GM21367 (cell line): ENCODE measurements around the gene NDST1.

Experiments
- ATAC-seq: cut with Tn5 transposase; IDR thresholded peaks from one replicate; pipeline ENCODE4 v1.9.1; 2021; ENCODE audit not compliant: unreplicated experiment

The NDST1 gene

DNA sequence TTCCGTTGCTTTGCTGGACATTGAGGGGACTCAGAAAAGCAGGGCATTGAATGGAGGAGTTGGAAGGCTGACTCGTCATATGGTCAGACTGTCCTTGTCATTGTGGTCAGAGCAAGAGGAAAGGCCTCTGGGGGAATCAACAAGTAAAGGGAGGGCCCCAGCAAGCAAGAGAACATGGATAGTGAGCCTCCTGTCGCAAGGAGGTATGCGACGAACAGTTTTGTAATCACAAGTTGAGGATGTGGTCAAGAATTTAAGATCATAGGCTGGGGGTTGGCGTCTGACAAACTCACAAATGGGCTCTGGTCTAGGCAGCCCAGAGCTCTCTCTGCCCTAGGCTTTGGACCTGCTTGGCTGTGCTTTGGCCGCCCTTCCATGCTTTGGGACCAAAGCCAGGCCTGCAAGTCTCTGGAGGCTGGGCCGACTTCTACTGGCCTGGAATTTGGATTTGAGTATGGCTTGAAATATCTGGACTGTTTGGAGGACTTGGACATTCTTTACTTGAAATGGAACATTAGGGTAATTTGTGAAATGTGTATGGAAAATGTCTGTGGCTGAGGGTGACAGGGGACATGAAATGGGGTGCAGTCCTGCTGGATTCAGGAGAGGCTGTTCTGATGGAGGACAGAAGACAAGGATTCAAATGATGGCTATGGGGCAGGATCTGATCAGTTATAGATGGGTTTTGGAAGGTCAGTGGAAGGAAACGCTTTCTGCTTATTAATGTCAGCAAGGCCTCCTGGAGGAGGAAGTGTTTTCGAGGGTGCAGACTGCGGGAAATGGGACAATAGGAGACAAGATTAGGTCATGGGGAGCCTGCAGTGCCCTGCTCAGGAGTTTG, 19.2 kb upstream of the NDST1 start:
- ATAC-seq = no peak

DNA sequence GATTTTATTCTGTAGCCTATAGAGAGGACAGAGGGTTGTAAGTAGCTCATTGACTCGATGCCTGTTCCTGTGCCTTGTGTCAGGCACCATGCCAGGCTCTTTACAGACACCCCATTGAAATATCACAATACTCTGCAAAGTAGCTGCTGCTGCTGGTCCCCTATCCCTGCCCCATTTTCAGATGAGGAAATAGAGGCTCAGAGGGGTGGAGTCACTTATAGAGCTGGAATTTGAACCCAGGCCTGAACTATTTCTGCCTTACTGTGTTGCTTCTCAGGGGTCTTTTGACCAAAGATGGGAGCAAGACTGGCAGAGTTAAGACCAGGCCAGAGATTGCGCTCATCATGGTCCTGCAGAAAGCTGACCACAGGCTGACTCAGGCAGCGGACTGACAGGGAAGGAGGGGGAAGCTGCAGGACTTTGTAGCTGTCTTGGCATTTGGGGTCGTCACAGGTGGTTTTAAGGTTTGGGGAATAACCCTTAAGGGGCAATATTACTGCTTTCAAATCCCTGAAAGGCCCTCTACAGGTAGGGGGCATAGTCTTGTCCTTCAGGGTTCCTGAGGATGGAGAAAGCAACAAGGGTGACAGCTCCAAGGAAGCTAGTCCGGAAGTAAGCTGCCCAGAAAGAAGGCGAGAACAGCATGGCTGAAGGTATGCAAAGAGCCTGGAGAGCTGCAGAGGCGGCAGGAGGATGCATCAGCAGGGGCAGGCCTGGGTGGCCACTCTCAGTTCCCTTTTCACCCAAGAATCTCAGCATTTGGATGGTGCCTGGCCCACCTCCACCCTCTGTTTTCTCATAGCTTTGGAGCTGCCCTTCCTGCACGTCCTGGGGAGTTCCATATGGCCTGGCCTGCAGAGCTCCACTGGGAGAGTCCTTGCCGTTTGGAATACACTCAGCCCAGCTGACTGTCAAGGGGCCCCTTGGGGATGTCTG, 18.3 kb upstream of the NDST1 start:
- peak; percentile 77 for ATAC-seq

DNA sequence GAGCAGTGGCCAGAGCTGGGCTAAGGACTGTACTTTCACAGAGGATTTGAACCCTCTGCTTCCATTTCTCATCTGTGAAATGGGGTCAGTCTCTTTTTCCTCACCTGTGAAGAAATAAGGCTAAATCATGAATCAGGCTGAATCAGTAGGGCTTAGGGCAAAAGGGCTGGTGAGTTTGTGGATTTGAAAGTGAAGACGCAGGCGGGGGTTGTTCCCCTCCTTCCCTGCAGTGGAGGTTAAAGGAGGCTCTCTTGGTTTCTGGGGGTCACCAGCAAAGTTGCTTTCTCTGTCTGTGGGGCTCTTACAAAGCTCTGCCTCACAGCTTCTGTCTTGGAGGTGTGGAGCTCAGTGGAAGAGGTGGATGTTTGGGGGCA, 17.6 kb upstream of the NDST1 start:
- ATAC-seq = no peak

DNA sequence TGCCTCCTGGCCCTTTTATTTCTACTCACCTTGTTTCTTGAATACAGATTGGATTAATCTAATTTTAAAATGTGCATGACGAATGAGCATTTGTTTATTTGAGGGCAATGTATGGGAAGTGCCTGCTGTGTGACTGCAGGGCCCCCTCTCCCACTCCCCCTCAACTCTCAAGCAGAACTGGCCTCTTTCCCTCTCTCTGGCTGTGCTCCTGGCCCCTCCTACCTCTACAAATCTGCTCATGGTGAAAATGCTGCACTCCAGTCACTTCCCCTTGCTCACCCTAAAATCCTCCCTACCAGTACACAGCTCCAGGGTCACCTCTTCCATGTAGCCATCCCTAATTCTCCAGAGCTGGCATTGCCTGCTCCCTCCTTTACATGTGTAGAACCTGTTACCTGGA, 17.2 kb upstream of the NDST1 start:
- ATAC-seq = no peak

DNA sequence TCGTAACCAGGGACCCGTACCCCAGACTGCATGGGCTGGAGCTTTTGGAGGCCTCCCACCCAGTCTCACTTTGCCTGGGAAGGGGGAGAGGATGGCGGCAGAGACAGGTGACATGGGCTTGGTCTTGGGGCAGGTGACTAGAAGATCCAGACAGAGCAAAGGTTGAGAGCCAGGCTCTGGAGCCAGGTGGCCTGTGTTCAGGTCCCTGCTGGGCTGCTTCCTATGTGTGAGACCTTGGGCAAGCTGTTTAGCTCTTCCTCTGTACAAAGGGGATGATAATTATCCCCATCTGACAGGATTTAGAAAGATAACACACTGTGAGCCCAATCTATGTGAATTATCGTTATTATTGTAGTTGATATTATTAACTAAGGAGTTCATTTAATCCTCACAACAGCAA, 16.1 kb upstream of the NDST1 start:
- no peak for ATAC-seq

DNA sequence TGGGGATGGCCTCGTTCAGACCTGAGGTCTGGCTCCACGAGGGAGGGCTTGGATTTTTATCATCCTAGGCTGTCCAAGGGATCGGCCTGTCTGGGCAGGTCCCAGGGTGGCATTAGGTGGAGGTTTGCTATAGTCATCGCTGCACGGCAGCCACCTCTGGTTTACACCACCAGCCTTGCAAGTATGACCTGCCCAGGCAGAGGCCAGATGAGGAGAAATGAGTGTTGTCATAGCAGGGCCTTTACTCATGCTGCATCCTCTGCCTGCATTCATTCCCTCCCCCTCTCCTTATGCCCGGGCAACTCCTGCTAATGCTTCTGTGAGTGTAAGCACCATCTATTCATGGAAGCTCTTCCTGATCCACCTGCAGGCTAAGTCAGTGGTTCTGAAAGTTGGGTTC, 15.3 kb upstream of the NDST1 start:
- ATAC-seq = no peak

DNA sequence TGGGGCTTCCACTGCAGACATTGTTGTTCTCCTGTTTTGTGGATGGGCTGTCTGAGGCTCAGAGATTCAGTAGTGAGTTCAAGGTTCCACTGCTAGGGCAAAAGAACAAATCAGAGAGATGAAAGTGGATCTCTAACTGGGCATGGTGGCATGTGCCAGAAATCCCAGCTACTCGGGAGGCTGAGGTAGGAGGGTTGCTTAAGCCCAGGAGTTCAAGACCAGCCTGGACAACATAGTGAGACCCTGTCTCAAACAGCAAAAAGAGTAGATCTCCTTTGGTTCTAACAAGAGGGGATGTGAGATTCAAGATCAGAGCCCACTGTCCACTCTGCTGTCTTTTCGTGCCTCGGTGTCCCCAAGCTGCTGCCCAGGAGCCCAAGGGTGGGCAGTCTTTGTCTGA, 11.8 kb upstream of the NDST1 start:
- no peak for ATAC-seq

DNA sequence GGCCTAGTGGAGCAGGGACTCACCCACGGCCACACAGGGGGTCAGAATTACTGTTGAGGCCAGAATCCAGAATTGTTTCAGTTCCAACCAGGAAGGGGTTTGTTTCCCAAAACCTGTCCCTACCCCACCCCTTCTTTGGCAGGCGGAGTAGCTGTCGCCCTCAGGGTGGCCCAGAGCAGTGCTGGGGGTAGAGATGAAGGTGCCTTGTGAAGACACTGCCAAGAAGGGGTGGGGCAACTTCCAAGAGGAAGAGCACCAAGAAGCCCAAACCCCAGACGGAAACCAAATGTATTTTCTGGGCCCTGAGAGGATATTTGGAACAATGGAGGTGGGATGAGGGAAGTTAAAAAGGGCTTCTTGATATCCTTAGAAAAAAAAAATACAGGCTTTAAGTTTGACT, 11.4 kb upstream of the NDST1 start:
- ATAC-seq = no peak

DNA sequence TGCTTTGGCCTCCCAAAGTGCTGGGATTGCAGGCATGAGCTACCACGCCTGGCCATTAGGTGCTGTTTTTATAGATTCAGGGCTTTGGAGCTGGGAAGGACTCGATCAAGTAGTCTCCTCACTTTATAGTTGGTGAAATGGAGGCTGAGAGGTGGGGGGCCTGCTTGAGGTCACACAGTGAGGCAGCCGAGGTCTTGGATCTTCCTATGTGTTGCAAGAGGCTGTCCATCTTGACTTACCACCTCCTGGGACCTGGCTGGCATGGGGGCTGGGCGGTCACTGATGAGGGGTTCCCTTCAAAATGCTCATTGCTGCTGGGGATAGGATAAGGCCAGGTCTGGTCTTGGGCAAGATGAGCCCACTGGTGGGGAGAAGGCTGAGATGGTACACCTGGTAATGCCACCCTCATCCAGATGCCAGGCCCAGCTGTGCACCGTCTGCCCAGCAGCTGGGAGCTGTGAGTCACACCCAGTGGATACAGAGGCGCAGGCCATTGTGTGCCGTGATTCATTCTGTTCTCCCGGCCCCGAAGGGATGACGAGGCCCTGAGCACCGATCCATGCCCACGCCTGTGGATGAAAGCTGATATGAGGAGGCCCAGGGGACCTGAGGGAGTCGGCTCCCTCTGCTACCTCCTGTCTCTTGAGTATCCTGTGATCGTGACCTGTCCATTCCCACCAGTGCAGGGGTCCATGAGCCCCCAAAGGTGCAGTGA, 10.5 kb upstream of the NDST1 start:
- ATAC-seq = no peak

DNA sequence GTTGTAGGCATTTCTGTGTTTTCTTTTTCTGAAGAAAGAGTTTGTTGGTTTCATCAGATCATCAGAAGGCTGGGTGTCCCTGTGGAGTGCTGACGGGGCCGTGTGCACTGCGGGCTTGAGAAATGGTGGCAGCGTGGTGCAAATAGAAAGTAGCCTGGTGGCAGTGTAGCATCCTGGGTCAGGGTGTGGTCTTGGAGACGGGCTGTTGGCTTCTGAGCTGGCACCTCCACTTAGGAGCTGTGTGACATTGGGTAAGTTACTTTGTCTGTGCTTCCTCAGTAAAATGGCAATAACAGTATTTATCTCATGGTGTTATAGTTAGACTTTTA, 10.0 kb upstream of the NDST1 start:
- no peak for ATAC-seq

DNA sequence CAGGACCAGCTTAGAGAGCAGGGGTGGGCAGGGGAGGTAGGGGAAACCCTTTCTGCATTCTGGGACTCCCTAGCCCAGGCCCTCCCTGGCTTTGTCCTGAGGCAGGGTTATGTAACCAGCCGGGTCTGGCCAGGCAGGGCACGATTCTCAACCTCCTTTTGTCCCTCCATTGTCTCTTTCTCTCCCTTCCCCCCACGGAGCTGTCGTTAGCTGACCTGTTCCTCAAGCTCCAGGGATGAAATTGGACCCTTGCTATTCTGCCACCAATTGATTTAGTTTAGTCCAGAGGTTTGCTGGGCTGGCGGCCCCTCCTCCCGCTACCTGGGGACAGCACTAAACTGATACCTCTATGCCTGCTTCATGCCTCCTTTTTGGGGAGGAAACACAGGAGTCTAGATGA, 9.4 kb upstream of the NDST1 start:
- no peak for ATAC-seq

DNA sequence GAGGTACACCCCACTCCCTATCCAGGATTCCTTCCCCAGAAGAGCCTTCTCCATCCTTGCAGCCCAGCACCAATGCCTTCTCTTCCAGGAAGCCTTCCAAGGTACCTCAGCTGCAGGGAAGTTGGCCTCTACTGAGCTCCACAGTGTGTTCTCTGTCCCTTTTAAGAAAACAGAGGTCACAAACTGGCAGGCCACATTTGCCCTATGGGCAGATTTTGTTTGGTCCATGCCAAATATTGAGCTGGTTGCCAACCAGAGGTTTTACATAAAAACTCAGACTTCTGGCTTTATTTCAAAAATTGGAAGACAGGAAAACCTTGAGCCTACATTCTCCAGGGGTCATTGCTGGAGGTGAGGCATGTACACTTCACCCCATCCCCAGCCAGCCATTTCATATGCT, 9.0 kb upstream of the NDST1 start:
- no peak for ATAC-seq

DNA sequence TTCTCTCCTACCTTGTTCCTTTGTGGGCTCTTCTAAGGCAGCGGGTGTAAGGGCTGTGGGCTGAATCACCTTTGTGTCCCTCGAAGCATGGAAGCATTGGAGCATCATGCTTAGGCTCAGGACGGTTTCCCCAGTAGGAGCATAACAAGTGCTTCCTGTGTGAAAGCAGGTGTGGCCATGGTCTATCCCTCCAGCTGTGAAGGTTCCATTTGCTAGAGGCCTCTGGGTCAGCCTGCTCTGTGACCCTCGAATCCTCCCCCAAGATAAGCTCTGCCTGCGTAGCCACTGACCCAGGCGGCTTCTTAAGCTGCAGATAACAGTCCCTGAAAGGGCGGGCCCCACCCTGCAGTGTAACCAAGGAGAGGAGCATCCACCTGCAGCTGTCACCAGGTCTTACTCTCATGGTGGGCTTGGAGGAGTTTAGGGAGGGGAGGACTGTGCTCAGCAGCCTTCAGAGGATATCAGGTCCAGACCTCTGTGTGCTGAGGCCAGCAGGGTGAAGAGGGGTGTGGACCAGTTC, 8.4 kb upstream of the NDST1 start:
- ATAC-seq = no peak

DNA sequence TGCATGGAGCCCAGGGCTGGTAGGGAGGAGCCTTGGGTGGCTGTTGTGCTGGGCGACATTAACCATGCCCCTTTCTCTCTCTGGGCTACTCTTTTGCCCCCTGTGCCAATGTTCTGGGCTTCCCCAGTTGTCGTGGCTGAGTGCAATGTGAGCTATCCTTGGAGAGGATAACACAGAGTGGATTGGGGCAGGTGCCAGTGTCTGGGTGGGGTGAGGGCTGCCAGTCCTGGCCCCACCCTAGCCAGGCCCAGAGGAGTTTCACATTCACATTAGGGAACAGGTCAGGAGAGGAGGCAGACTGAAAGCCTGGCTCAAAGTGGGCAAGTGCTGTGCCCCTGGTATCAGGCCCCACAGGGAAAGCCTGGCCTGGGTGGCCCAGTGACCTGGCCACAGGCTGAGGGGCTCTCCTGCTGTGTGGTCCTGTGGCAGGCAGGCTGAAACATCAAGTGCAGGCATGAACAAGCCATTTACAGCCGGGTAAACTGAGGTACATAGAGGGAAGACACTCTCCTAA, 7.5 kb upstream of the NDST1 start:
- no peak for ATAC-seq

DNA sequence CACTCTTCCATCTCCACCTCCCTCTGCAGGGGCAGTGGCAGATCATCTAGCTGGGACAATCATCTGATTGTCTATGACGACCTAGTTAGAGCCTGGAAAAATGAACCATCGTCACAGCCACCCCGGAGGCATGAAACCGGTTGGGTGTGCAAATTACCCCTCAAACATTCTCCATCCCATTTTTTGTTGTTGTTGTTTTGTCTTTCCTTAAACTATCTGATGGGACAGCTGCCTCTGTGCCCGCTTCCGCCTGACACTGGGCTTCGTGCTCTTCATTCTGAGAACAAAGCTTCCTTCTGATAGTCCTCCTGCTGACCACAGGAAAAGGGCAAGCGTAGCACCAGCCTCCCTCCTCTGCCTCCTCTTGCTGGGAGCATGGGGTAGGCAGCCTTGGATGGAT, 7.0 kb upstream of the NDST1 start:
- no peak for ATAC-seq

DNA sequence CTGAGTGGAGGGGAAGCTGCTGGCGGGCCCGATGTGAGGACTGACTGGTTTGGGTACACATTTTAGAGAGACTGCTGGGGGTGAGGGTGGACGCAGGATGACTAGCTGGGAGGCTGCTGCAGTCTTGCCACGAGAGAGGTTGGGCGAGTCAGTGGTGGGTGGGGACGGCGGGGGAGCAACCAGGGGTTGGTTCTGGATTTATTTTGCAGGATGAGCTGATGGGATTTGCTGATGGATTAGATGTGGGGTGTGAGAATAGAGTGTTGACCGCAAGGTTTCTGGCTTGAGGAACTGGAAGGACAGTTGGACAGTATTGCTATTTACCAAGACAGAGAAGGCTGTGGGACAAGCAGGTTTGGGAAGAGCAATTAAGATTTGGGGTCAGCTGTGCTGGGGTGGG, 5.8 kb upstream of the NDST1 start:
- no peak for ATAC-seq

DNA sequence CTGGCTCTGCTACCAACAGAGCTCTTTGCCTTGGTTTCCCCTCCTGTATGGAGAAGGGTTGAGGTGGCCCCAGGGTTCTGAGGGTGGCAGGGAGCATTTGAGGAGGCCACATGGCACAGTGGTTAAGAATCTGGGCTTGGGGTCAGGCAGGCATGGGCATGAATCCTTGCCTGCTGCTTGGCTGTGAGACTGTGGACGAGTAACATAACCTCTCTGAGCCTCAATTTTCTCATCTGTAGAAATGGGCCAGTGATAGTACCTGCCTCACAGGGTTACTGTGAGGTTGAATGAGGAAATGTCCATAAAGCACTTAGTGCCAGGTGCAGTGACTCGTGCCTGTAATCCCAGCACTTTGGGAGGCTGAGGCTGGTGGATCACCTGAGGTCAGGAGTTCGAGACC, 5.1 kb upstream of the NDST1 start:
- ATAC-seq = no peak

DNA sequence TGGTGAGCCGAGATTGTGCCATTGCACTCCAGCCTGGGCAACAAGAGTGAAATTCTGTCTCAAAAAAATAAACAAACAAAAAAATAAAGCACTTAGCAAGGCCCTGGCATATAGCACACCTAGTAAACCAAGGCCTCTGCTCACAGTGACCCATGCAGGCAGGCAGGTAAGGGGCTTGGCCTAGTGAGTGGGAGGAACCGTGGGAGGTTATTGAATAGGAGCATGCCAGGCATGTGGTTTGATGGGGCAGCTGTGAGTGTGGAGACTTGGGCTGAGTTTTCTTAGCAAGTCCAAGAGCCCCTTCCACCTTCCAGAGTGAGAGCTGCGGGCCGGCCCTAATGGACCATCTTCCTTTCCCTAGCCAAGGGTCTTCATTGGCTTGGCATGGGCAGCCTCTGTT, 4.5 kb upstream of the NDST1 start:
- ATAC-seq = no peak

DNA sequence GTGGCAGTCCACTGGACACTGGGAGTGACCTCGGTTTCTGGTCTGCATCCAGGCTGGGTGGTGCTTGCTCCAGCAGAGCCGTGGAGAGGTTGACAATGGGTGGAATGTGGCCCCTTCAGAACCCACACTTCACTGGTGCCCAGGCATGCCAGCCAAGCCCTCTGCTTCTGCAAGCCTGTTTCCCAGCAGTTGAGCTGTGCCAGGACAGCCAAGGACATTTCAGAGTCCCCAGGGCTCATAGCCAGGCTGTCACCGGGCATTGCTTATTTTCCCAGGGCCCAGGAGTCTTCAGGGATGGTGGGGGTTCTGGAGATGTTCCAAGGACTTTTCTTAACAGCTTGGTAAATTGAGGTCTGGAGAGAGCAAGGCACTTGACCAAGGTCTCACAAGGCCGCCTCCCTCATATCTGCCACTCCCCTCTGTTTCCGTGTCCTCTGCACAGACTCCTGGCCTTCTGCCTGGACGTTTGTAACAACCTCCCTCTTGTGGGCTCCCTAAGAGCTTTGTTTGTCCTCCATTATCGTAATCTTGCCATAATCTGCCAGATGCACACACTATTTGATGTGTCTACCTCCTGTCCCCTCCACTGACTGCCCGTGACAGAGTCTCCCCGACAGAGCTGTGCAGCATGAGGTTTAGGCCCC, 3.8 kb upstream of the NDST1 start:
- ATAC-seq = no peak

DNA sequence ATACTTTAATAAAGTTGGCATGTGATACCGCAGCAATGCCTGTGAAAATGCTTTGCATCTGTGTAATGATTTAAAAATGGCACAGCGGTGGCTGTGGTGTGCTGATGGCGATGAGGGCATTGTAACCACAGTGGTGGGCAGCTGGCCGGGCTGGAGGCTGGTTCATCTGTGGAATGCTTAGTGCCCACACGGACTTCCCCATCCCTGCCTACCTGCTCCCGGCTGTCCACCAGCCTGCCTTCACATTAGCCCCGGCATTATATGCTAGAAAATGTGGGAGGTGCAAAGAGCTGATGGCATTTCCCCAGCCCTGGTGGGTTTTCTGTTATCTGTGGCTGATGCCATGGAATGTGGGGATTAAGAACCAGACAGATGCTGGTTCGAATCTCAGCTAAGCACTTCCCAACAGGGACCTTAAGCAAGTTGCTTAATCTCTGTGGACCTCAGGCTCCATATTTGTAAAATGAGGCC, 2.9 kb upstream of the NDST1 start:
- ATAC-seq = no peak

DNA sequence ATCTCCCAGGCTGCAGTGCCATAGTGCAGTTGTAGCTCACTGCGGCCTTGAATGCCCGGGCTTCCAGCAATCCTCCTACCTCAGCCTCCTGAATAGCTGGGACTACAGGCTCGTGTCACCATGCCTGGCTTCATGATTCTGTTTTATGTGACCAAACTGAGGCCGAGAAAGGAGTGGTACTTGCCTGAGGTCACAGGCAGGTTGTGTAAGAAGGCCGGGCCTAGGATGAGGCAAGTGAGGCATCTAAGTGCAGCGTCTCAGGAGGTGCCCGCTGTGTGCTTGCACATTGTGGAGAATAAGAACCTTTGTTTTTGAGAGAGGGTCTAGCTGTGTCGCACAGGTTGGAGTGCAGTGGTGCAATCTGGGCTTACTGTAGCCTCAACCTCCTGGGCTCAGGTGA, 2.1 kb upstream of the NDST1 start:
- no peak for ATAC-seq
